Measurements from ENCODE around the gene TLR3.
"Not testable (repeated sequence)": the region's sequence is repeated elsewhere in the genome, so short reads cannot be mapped to it uniquely, and the experiment has no call there.

Gene TLR3

DNA sequence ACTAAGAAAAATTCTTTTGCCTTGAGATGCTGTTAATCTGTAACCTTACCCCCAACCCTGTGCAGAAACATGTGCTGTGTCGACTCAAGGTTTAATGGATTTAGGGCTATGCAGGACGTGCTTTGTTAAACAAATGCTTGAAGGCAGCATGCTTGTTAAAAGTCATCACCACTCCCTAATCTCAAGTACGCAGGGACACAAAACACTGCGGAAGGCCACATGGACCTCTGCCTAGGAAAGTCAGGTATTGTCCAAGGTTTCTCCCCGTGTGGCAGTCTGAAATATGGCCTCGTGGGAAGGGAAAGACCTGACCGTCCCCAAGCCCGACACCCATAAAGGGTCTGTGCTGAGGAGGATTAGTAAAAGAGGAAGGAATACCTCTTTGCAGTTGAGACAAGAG is 18.8 kb upstream of the TLR3 start:
- DNase-seq (ENCODE audit: low read depth): not testable (repeated sequence)

- no peak for DNase-seq (ENCODE audit: low read depth)
These were observed 17.9 kb upstream of the TLR3 start for GRCh38 chr4:186051096-186051495.

- DNase-seq (ENCODE audit: low read depth): no peak
These were observed 10.5 kb upstream of the TLR3 start for GRCh38 chr4:186058253-186058979.

GRCh38 chr4:186058980-186059316 is 10.0 kb upstream of the TLR3 start:
- DNase-seq (ENCODE audit: low read depth): no peak

DNA sequence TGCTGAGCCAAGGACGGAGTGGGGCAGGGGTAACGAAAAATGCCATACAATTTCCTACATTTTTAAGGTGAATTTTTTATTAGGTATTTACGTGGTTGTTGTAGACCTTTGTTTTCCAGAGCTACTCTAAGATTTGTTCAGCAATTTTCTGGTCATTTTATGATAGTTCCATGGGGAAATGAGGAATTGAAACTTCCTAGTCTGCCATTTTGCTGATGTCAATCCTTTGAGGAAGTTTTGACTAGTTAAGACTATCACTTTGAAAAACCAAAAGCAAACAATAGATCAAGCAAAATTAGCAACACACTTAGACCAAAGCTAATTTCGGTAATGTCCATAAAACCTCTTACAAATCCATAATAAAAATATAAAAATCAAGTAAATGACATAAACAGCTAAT is 7.0 kb upstream of the TLR3 start:
- DNase-seq (ENCODE audit: low read depth): no peak

- no peak for DNase-seq (ENCODE audit: low read depth)
These were observed 1.1 kb upstream of the TLR3 start for GRCh38 chr4:186067757-186068385.

GRCh38 chr4:186069729-186070128 is 773 bp downstream of the TLR3 start:
- no peak for DNase-seq (ENCODE audit: low read depth)

DNA sequence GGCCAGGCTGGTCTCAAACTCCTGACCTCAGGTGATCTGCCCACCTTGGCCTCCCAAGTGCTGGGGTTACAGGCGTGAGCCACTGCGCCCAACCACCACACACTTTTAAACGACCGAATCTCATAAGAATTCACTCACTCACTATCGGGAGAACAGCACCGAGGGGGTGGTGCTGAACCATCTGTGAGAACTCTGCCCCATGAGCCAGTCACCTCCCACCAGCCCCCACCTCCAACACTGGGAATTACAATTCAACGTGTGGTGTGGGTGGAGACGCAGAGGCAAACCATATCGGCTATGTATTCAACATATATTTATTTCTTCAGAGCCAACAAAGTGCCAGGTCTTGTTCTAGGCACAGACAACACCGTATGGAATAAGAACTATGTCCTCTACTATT is 3.6 kb downstream of the TLR3 start:
- DNase-seq (ENCODE audit: low read depth): no peak

- no peak for DNase-seq (ENCODE audit: low read depth)
These were observed 5.2 kb downstream of the TLR3 start for GRCh38 chr4:186074189-186074588.

GRCh38 chr4:186078981-186079638 is 10.2 kb downstream of the TLR3 start:
- no peak for DNase-seq (ENCODE audit: low read depth)

DNA sequence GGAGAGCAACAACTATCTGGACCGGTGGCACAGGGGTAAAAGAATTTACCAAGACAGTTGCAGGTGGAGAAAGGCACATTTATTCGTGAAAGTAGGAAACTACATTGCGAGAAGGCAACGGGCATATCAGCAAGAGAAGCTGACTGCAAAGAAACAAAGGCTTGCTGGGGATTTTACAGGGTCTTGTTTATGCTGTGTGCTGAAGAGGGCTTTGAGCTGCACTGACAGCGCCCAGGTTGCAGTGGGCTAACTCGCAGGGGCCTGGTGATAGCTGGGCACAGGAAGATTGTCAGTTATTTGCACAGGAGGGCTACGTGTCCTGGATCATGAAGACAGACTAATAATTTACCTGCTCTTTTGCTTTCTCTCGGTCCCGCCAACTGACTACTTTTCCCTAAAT is 10.7 kb downstream of the TLR3 start:
- no peak for DNase-seq (ENCODE audit: low read depth)

GRCh38 chr4:186081202-186081807 is 12.3 kb downstream of the TLR3 start:
- DNase-seq (ENCODE audit: low read depth): no peak

- DNase-seq (ENCODE audit: low read depth): no peak
These were observed 13.3 kb downstream of the TLR3 start for GRCh38 chr4:186082221-186082620.

- DNase-seq (ENCODE audit: low read depth): no peak
These were observed 19.6 kb downstream of the TLR3 start for GRCh38 chr4:186088523-186088922.

DNA sequence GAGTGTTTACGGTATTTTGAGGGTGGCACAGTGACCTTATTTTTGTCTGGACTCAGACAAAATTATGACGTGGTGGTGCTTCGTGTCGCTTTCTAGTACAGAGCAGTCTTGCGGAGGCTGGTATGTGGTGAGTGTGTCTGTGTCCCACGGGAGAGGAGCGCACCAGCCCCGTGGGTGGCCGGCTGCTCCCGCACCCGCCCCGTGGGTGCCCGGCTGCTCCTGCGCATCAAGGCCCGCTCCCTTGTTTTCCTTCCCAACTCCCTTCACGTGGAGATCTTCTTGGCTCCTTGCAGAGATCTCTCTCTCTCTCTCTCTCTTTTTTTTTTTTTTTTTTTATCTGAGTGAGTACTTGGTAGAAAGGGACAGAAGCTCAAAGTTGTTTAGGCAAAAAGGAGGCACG is 23.3 kb downstream of the TLR3 start:
- DNase-seq (ENCODE audit: low read depth): no peak

DNA sequence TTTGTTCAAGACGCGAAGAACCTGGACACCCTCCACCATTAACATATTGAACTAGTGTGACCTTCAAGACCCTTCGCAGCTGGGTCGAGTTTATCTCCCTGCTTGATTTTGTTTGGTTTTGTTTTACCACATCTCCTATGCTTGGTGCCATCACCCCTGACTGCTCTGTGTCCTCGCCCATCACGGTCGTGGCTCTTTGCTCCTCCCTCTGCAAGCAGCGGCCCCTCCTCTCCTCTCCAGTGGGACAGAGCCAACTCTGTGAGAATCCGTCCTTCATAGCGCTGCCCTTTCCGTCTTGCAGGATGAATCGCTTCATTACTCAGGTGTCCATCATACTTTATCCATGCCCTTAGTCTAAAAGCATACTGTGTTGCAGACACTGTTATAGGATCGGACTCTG is 26.4 kb downstream of the TLR3 start:
- no peak for DNase-seq (ENCODE audit: low read depth)

DNA sequence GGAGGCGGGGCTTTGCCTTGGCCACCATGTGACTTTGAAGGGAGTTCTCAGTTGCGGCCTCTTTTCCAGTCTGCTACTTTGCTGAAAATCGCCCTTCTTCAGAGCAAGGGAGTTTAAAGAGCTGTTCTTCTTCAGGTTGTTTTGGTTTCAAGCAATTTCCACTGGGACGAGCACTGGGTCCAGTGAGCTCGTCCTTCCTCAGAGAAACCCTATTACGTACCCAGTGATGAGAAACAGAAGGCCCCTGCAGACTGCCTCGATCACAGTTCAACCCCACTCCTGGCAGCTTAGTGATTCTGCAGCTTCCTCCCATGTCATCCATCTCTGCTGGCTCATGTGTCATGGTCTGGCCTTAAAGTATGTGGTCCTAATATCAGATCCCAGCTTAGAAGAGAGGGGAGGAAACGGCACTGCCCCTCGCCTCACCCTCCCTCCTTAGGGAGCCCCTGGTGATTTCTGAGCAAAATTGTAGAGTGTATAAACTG is 27.8 kb downstream of the TLR3 start:
- no peak for DNase-seq (ENCODE audit: low read depth)

- no peak for DNase-seq (ENCODE audit: low read depth)
These were observed 28.4 kb downstream of the TLR3 start for GRCh38 chr4:186097386-186097785.

DNA sequence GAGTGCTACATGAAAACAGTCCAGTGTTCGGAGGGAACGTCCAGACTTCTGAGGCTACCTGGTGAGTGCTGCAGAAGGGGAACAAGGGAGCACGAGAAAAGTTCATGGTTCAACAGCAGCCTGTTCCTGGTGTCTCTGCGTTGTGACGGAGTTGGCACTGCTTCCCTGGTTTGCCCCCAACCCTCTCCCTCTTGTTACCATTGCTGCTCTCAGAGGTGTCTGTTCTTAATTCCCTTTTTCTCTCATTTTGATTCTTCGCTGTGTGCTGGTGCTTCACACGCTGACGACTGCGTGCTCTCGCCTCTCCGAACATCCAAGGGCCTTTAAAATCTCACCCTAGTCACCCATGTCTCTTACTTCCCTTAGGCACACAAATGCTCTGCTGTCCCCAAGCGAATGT is 34.0 kb downstream of the TLR3 start:
- DNase-seq (ENCODE audit: low read depth): no peak

DNA sequence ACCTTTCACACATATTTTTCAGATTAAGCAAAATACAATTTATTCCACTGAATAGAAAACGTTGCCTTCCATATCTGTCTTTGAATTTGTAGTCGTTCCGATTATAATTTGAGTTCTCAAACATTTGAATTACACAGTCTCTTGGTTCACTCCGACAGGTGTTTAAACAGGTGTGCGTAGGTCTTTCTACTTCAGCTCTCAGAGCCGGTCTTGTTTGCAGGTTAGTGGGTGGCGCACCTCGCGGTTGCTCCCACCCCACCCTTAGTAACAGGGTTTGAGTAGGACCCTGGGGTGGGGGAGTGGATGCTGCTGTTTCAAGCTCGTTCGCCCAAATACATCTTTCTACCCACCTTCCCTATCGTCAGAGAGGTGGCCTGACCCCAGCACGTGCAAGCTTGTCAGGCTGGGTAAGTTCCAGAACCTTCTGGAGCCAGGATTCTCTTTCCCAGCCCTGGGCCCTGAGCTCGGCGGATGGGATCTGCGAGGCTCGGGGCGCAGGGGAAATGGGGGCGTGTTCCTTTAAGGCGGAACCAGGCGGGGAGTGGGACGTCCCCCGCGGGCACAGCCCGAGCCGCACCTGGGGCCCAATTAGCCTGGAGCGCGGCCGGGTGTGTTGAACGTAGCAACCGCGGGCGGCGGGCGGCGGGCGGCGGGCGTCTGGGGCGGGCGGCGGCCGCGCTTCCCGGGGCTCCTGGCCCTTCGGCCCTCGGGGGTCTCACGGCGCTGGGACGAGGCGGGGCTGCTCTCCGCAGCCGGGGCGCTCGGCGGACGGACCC is 35.3 kb downstream of the TLR3 start, which contains the start of gene FAM149A:
FAM149A (plus strand) TSS at position 591 of the 776 bp plus-strand sequence.
- DNase-seq (ENCODE audit: low read depth): no peak

- no peak for DNase-seq (ENCODE audit: low read depth)
These were observed 36.1 kb downstream of the TLR3 start for GRCh38 chr4:186104890-186105646.
